Activated CD4-positive, alpha-beta T cell treated with anti-CD3 and anti-CD28 coated beads for 4 hours (primary cell): ENCODE measurements around the gene RPS21.
"Not testable (repeated sequence)": the region's sequence is repeated elsewhere in the genome, so short reads cannot be mapped to it uniquely, and the experiment has no call there.

Experiments used
- DNase-seq, 2 donors: peaks; one replicate each; pipeline ENCODE4 v3.0.0-alpha.2; 2020

Gene RPS21

DNA sequence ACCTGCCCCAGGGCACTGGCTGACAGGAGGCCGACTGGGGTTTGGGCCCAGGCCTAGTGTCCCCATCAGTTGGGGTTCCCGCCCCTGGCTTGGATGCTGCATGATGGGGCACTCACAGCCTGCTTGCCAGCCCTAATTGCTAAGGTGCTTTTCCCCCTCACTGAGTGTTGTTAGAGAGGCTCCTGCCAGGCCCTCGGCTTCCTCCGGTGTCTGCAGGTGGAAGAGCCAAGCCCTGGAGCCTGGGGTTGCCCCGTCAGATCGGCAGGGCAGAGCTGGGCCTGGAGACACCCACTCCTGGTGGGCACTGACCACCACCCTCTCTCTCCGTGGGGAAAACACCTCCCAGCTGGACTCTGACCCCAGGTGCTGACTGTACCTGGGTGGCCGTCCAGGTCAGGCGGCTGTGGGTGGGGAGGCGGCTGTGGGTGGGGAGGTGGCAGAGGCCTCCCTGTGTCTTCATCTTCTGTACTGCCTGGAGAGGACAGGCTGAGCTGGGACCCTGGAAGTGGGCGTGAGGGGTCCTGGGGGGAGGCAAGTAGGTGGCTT is 26.2 kb downstream of the RPS21 start:
- DNase-seq: no peak

DNA sequence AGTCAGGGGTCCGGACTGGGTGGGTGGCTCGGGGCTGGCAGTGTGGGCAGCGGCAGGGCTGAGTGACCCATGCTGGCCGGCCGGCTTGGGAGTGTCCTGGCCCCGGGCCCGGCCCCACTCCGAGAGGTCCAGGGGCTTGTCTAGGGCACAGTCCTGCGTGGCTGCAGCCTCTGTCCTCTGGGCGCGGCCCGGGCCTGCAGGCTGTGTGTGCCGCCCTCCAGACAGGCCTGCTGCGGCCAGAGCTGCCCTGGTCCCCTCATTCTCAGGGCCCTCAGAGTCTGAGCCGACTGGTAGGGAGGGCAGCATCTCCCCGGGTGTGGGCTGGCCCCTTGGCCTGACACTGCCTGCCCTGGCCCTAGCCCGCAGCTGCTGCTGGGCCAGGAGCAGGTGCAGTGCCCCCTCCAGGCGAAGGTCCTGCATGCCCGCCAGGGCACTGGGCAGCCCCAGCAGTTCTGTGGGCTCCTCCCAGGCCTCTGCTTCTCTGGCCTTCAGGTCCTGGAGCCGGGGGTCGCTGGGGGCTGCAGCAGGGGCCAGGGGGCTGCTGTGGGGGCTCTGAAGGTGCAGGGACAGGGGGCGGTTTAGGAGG is 27.1 kb downstream of the RPS21 start:
- no peak for DNase-seq

DNA sequence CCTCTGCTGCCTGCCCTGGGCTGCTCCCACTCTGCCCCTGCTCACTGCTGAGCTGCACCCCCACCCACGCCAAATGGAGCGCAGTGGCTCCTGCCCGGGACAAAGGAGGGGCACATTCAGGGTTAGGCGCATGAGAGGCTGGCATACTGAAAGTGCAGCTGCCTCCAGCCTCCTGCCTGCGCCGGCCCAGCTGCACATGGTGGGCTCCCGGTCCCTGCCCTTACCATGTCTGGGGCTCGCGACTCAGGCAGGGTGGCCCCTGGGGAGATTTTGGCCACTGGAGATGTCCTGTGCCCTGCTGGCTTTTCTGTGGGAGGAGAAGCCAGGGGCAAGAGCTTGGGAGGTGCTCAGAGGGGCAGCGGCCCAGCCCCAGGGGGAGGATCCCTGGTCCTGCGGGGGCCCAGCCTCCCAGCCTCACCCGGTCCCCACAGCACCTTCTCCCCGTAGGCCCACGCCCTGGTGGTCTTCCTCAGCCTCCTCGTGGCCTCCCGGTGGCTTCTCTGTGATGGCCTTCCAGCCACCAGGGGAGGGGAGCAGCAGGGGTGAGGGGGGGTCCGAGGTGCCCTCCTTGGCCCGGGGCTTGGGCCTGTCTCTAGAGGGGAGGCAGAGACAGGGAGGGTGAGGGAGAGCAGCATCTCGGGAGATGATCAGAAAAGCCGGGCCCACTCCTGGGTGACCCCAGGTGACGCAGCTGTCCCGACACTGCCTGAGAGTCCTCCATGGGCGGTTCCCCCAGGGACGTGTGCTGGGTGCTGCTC is 28.6 kb downstream of the RPS21 start:
- no peak for DNase-seq

DNA sequence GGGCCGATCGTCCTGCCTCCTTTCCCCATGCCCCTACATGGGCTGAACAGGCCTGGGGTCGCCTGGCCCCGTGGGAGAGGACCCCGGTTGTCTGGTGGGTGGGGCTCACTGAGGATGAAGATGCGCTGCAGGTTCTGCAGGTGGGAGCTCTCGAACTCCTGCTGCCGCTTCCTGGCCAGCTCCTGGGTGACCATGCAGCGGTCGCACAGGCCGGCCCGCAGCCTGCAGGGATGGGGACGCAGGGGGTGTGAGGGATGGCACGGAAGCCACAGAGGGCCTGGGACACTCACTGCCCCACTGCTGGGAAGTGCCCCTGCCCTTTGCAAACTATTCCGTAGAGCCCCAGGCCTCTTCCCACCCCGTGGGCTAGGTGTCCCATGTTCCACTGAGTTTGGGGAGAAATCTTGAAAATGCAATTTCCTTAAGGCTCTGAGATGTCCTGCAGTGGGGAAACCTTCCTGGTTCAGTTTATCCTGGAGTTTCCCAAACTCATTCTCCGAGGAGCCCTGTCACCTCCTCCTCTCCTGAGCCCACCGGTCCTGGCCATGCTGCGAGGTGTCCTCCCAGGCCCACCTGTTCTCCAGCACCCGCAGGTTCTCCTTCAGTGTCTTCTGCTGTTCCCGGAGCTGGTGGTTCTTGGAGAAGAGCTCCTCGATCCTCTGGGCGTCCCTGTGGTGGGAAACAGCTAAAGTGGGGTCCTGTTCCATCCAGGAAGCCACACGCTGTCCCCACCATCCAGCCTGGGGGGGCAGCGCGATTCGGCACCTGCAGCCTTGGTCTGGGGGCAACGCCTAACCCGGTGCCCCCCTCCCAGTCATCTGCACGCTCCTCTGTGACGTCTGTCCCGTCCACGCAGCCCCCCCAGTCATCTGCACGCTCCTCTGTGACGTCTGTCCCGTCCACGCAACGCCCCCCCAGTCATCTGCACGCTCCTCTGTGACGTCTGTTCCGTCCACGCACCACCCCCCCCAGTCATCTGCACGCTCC is 30.0 kb downstream of the RPS21 start:
- no peak for DNase-seq

DNA sequence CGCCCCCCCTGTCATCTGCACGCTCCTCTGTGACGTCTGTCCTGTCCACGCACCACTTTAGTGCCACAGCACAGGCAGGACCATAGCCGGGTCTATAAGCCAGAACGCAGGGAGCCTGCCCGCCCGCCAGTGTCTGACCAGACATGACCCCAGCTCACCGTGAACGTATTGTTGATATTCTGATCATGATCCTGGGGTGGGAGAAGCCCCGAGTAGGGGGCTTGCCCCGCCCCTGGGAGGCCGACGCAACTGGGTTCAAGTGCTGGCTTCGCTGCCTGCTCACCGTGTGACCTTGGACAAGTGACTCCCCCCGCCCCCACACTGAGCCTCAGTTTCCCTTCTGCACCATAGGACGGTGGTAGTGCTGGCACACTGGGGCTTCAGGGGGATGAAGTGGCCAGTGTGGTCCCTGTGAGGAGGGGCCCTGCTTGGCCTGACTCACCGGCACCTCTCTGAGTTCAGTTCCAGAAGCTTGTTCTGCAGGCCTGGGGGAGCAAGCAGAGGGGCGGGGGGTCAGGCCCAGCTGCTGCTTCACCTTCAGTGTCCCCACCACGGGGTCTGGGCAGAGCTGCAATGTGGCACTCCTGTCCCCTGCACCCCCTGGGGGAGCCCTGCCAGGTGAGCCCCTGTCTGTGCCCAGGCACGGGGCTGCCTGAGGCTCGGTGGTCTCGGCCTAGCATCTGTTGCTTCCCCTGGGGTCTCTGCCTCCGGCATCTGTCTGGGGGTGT is 31.2 kb downstream of the RPS21 start:
- no peak for DNase-seq

DNA sequence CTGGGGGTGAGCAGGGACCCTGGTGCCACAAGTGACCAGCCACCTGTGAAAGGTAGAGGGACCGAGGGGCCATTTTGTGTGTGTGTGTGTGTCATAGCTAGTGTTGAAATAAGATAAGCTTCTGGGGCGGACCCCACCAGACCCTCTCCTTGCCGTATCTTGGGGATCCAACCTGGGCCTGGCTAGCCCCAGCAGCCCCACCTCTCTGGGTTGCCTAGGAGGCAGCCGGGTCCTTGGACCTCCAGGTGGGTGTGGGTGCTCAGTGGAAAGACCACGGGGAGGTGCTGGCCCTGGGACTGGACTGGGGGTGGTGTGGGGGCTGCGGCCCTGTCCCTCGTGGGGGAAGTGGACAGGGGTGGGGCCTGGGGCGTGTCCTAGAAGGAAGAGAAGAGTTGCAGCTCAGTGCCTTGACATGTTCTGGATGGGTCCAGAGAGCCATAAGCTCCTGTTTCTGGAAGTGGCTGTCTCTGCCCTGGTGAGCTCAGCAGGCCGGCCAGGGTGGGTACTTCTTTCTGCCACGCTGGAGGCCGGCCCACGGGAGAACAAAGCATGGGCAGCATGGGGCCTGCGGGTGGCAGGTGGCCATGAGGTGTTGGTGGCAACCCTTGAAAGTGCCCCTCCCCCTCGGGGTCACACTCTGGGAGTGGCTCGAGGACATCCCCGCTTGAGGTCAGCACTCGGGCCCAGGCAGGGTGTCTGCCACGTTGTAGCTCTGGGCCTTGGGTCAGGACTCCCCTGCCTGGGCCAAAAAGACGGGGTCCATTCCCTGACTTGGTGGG is 32.0 kb downstream of the RPS21 start:
- DNase-seq: no peak

DNA sequence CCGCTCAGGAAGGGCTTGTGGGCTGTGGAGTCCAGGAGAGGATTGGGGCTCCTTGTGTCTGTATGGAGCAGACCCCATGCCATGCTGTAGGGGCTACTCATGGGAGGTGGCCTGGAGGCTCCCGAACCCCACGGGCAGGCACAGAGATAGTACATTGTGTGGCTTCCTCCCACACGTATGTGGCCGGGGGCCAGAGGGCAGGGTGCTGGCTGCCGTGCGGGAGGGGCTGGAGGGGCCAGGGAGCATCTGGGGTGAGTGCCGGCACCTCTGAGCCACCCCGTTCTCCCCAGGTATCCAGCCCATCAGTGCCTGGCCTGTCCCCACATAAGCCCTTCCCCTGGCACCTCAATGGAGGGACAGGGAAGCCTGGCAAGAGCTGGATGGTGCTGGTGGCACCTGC is 32.9 kb downstream of the RPS21 start:
- no peak for DNase-seq

DNA sequence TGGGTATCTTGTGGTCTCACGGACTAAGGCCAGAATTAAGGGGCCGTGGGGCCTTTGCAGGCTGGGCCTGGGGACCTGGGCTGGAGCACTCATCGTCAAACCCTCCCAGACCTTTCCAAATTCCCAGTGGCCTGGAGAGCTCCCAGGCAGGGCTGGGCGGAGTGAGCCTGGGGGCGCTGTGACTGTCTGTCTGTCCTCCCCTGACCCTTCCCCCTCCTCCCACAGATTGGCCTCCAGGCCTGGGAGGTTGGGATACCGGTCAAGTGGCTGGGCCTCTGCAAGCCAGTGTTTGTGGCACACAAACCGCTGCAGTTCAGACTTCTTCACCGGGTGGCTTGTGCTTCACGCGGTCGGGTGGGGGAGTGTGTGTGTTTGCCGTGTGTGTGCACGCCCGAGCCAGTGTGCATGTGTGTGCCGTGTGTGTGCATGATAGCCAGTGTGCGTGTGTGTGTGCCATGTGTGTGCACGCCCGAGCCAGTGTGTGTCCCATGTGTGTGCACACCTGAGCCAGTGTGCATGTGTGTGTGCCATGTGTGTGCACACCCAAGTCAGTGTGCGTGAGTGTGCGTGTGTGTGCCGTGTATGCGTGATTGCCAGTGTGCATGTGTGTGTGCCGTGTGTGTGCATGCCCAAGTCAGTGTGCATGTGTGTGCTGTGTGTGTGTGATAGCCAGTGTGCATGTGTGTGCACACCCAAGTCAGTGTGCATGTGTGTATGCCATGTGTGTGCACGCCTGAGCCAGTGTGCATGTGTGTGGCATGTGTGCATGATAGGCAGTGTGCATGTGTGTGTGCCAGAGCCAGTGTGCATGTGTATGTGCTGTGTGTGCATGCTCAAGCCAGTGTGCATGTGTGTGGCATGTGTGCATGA is 34.2 kb downstream of the RPS21 start:
- no peak for DNase-seq

DNA sequence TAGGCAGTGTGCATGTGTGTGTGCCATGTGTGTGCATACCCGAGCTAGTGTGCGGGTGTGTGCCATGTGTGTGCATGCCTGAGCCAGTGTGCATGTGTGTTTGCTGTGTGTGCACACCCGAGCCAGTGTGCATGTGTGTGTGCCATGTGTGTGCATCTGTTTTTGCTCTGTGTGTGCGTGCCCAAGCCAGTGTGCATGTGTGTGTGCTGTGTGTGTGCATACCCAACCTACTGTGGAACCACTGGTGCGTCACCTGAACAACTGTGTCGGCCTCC is 34.8 kb downstream of the RPS21 start:
- DNase-seq: no peak

DNA sequence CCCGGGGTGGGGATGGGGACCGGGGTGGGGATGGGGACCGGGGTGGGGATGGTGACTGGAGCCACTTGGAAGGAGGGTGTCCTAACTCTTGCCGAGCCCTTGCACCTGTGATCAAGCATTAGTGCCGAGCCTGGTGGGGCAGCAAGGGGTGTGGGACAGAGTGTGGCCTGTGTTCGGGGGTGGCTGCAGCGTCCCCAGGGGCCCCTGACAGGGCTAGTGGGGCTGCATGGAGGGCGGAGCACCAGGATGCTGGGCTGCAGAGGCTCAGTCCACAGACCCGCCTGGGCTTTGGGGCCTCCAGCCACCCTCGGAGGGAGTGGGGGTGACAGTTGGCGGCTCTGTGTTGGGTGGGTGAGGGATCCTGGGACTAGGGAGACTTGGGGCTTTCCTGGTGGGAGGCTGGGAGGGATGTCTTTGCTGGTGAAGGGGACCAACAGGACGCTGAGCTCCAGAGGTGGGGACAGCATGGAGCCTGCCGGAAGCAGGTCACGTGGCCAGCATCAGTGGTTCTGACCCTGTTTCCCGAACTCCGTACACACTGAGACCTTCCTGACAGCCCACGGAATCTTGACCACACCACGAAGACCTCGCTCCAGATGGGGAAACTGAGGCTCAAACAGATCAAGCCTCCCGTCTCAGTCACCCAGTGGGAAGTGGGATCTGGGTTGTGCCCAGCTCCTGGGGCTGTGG is 35.9 kb downstream of the RPS21 start:
- no peak for DNase-seq

DNA sequence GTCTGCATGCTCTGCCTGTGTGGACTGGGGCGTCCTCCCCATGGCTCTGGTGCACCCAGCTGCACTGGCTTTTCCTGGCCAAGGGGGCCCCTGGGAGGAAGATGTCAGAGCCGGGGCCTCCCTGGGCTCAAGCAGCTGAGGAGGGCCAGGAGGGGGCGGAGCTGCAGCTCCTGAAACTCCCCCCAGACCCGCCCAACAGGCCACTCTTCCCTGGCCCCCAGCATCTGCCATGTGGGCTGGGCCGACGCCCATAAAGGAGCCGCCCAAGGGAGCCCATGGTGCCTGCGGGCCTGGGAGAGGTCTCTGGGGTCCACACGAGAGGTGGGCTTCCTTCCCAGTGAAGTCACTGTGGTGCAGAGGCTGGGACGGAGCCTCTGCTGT is 36.4 kb downstream of the RPS21 start:
- no peak for DNase-seq

DNA sequence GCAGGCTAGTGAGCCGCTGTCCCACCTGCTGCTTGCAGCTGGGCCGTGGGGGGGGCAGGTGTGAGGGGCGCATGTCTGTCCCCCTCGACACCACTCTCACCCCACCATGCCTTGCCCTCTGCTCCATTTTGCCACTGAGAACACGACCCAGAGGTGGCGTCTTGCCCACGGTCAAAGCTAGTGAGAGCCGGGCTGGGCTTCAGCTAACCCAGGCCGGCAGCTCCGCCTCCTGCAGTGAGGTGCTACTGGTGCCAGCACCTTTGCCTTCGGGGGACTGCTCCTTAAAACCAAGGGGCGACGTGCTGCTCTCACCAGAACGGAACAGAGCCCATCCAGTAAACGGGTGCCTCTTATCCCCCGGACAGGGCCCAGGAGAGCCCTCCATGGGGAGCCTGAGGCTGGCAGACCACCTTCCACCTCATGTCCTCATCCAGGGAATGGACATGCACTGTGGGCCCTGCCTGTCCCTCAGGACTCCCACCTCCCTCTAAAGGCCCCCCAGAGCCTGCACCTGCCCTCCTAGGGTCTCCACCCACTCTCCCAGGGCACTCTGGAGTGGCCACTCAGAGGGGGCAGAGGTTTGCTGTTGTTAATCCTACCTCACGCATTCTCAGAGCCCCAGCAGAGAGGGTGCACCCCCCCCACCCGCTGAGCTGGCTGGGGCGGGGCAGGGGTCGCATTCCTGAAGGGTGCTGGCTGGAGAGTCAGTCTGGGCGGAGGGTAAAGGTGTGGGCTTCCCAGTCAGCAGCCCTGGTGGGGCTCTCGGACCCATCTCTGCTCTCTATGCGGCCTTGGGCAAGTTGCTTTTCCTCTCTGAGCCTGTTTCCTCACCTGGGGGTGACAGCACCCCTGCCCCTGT is 37.6 kb downstream of the RPS21 start:
- DNase-seq: no peak

DNA sequence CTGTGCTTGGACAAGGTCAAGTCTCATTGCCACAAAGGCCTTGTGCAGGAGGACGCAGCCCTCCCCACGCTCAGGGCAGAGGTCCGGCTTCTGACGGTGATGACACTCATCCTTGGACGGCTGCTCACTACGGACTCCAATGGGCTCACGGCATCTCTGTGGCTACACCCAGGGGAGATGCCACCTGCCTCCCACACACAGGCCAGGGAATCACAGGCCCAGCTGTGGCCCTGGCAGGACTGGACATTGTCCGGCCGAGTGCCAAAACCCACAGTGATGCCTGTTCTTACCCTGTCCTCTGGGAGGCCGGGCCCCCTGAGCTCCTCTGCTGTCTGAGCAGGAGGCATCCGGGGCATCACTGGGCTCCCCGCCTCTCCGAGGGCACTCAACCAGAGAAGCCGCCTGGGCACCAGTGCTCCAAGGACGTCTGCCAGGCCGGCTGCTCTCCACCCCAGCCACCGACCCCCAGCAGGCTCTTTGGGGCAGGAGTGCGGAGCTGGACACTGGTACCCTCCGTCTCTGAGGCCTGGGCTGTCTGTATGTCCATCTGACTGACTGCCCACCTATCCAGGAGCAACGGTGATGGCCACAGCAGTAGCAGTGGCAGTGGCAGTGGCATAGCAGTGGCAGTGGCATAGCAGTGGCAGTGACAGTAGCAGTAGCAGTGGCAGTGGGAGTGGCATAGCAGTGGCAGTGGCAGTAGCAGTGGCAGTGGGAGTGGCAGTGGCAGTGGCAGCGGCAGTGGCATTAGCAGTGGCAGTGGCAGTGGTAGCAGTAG is 38.6 kb downstream of the RPS21 start:
- no peak for DNase-seq

DNA sequence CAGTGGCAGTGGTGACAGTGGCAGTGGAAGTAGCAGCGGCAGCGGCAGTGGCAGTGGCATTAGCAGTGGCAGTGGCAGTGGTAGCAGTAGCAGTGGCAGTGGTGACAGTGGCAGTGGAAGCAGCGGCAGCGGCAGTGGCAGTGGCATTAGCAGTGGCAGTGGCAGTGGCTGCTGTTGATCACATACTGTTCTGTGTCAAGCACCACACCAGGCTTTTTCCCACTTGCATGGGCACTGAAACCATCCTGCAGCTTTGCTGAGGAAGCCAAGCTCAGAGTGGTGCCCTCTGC is 39.1 kb downstream of the RPS21 start:
- not testable (repeated sequence) for DNase-seq

DNA sequence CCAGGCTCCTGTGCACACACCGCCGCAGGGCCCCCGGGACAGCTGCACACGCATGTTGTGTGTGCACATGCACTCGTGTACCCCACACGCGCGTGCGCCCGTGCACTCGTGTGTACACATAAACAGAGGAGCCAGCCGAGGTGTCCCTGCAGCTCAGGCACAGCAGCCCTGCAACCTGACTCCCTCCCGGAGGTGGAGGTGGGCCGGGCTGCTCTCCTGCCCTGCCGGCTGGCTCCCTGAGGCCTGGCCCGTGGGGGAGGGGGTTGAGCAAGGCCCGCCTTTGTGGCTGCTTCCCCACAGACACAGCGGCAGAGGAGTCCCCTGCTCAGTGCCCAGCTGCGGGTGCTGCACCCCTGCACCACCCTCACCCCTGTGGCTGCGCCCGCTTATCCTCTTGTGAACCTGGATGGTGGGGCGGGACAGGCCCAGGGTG is 39.8 kb downstream of the RPS21 start:
- no peak for DNase-seq

DNA sequence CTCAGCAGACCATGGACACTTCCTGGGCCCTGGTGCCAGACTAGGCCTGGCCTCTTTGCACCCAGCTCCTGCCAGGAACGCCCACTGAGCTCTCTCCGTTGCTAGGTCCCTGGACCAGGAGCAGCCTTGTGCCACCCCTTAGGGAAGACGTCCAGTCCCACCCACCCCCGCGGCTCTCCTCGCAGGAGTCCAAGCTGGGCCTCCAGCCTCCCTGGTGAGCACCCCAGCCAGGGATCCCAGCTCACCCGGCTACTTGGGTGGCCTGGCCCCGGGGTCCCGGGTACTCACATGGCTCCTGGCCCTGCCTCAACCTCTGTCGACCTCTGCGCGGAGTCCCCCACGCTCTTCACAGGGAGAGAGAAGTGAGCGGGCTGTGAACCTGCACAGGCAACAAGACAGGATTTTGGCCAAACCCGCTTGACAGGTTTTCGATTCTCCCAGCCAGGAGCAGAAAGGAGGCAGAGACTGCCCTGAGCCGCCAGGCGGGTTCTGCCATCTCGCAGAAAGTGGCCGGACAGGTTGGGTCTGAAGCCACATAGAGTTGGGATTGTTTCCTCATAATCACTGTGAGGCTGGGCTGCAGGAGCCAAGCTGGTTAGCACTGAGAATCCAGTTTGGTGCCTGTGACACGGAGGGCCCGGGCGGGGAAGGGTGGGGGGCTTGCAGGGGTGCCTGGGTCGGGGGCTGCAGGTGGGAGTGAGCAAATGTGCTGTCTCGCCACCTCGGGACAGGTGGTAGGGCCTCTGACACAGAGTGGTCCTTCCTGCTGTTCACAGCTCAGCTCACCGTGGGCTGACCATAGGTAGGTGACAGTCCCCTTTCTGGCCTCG is 40.5 kb downstream of the RPS21 start, which contains the start of gene RBBP8NL:
Gene RBBP8NL, minus strand, starts transcription at position 368 of the 830 bp plus-strand sequence. CDS start 7,892 bp downstream, outside the sequence.
- no peak for DNase-seq

DNA sequence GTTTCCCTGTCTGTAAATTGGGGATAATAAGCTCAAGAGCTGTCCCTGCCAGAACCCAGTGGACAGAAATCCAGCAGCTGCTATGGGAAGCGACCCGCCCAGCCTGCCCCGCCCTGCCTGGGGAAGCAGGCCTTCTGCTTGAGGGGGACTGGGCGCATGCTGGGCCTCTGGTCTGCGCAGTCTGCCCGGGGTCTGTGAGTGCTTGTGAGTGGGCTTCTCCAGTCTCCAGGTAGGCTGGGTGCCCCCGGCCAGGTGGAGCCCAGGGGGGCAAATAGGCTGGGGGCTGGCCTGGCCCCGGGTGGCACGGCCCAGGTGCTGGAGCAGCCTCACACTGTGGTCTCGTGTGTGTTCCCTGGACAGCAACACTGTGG is 41.1 kb downstream of the RPS21 start:
- DNase-seq: no peak
